ENCODE results near the gene PEAK3.

PEAK3 gene

GRCh38 chr19:2249010-2249866, 32.7 kb downstream of the PEAK3 start, which contains the start of gene AMH:
Gene AMH (plus strand): TSS chr19:2249323. CDS start chr19:2249333, 10 bp downstream.
- TF ChIP-seq CTCF (IDR thresholded peaks at IDR 0.05; ENCODE audit: extremely low read depth, insufficient read depth, missing control alignments) = no peak
- in situ Hi-C loops (cut with MboI; ENCODE audit: low pct_unique_long_range_greater_than_20kb, low sequenced_read_pairs, unreplicated experiment) = no loop called here

GRCh38 chr19:2248136-2249009, 33.6 kb downstream of the PEAK3 start:
- DNase-seq (ENCODE audit: low spot score) = no peak
- in situ Hi-C loops (cut with MboI; ENCODE audit: low pct_unique_long_range_greater_than_20kb, low sequenced_read_pairs, unreplicated experiment) = no loop called here
- TF ChIP-seq CTCF (IDR thresholded peaks at IDR 0.05; ENCODE audit: extremely low read depth, insufficient read depth, missing control alignments) = no peak

More at GRCh38 chr19:2249010-2249866, 32.7 kb downstream of the PEAK3 start, which contains the start of gene AMH:
- no peak for DNase-seq (ENCODE audit: low spot score)

GRCh38 chr19:2247433-2248101, 34.4 kb downstream of the PEAK3 start:
- TF ChIP-seq CTCF (IDR thresholded peaks at IDR 0.05; ENCODE audit: extremely low read depth, insufficient read depth, missing control alignments) = no peak
- in situ Hi-C loops (cut with MboI; ENCODE audit: low pct_unique_long_range_greater_than_20kb, low sequenced_read_pairs, unreplicated experiment) = no loop called here
- no peak for DNase-seq (ENCODE audit: low spot score)

- no peak for TF ChIP-seq CTCF (IDR thresholded peaks at IDR 0.05; ENCODE audit: extremely low read depth, insufficient read depth, missing control alignments)
- DNase-seq (ENCODE audit: low spot score) = no peak
- in situ Hi-C loops (cut with MboI; ENCODE audit: low pct_unique_long_range_greater_than_20kb, low sequenced_read_pairs, unreplicated experiment) = no loop called here
Observed at GRCh38 chr19:2246801-2247361, 35.1 kb downstream of the PEAK3 start.

GRCh38 chr19:2246014-2246620, 35.9 kb downstream of the PEAK3 start:
- in situ Hi-C loops (cut with MboI; ENCODE audit: low pct_unique_long_range_greater_than_20kb, low sequenced_read_pairs, unreplicated experiment) = no loop called here
- no peak for TF ChIP-seq CTCF (IDR thresholded peaks at IDR 0.05; ENCODE audit: extremely low read depth, insufficient read depth, missing control alignments)
- no peak for DNase-seq (ENCODE audit: low spot score)
